Small intestine (tissue), 7 donors: Measurements from ENCODE around the gene ABCD3. TPM values are rescaled to one million over a fixed set of nuclear protein-coding genes. Genes with fewer than 3 reads are reported as not detected.
A peak's percentile ranks its signal among the peaks of the same experiment; 100 is the strongest.

Experiments
- DNase-seq, 2 donors: peaks; one replicate each; pipeline versions ENCODE4 v3.0.0 to v3.0.0-alpha.2; 2013
- FAIRE-seq: peaks from 2 replicates; lab custom pipeline; 2012; peaks lifted over from hg19 to GRCh38; lab: Jason Lieb, UNC
- H3K27ac ChIP-seq, 3 donors: one replicate each; pipeline ENCODE4 v1.5.1; 2013; ENCODE audit warnings: low read length in 2 of 3, mild to moderate bottlenecking in 2 of 3, control low read depth in 1 of 3, inconsistent platforms in 1 of 3, low read depth in 1 of 3, moderate library complexity in 1 of 3
- H3K27me3 ChIP-seq, 3 donors: one replicate each; pipeline ENCODE4 v1.6.1; 2013; ENCODE audit warnings: low read length in 3 of 3, inconsistent platforms in 1 of 3; ENCODE audit not compliant: control insufficient read depth in 3 of 3, insufficient read depth in 3 of 3
- H3K36me3 ChIP-seq, 3 donors: one replicate each; pipeline ENCODE4 v1.6.1; 2013; ENCODE audit warnings: low read length in 3 of 3, inconsistent platforms in 1 of 3, low read depth in 1 of 3, mild to moderate bottlenecking in 1 of 3, moderate library complexity in 1 of 3; ENCODE audit not compliant: control insufficient read depth in 3 of 3, insufficient read depth in 2 of 3
- H3K4me1 ChIP-seq, 3 donors: one replicate each; pipeline ENCODE4 v1.6.1; 2013; ENCODE audit warnings: low read length in 2 of 3, inconsistent platforms in 1 of 3, low read depth in 1 of 3, mild to moderate bottlenecking in 1 of 3, moderate library complexity in 1 of 3; ENCODE audit not compliant: control insufficient read depth in 3 of 3, insufficient read depth in 2 of 3
- H3K4me3 ChIP-seq, 3 donors: one replicate each; pipeline ENCODE4 v1.5.1; 2013; ENCODE audit warnings: low read length in 3 of 3, control low read depth in 1 of 3, inconsistent platforms in 1 of 3, low read depth in 1 of 3, mild to moderate bottlenecking in 1 of 3, moderate library complexity in 1 of 3
- H3K9me3 ChIP-seq, 2 donors: one replicate each; pipeline ENCODE4 v1.6.1; 2013; ENCODE audit warnings: low read depth in 1 of 2, low read length in 1 of 2; ENCODE audit not compliant: control insufficient read depth in 2 of 2, insufficient read depth in 1 of 2
- WGBS, 3 donors: extraction: QIAGEN DNeasy Blood & Tissue Kit; methylation state at CpG; one replicate each; pipeline ENCODE4 v1.1.7; 2013; 5-methylcytosine and 5-hydroxymethylcytosine counted together
- polyA plus RNA-seq, 4 donors: library from polyadenylated mRNA; stranded (reverse) in 3 of 4; unstranded in 1 of 4; fragments of 200-250 nt in 3 of 4; fragments of 120-200 nt in 1 of 4; gene quantifications; one replicate each; pipeline versions ENCODE4 v1.2.1 to v1.2.3, GENCODE V29; 2013
- donor health status: healthy with polysubstance abuse.
- donor health status: control.
- donor health status: control.
- donor health status: Bipolar disorder and iron deficiency.
- donor health status: healthy.

ABCD3 gene
- polyA plus RNA-seq, 4 donors, result 31.3 to 58.6 (median 38.2) TPM

GRCh38 chr1:94543001-94543400, 124.8 kb downstream of the ABCD3 start:
- Histone ChIP-seq H3K9me3 (peaks cover 0 to 3% of the 10 kb centered on the region in 2 donors), H3K4me1 (peaks cover 0 to 4% (median 3%) of the 10 kb centered on the region in 3 donors), H3K27me3 (no peaks in the 10 kb centered on the region), H3K4me3 (peak overlapping the region in 1 of 3 donors; percentile 64), H3K36me3 (peaks cover 0 to 11% (median 0%) of the 10 kb centered on the region in 3 donors), H3K27ac (peak overlapping the region in 1 of 3 donors; percentile 78)
- no peak for FAIRE-seq
- WGBS, 3 donors, result 3 to 13% (median 7%) methylated on average over 1 of the region's 1 CpG
- peak in 1 of 2 donors; percentile 39 for DNase-seq

GRCh38 chr1:94543893-94544635, 125.9 kb downstream of the ABCD3 start:
- FAIRE-seq (no peak), DNase-seq (no peak)
- Histone ChIP-seq H3K27me3 (no peaks in the 10 kb centered on the region), H3K27ac (peak overlapping the region in 1 of 3 donors; percentile 2), H3K4me3 (no peak overlapping the region), H3K36me3 (peaks cover 0 to 4% (median 0%) of the 10 kb centered on the region in 3 donors), H3K9me3 (peaks cover 0 to 3% of the 10 kb centered on the region in 2 donors), H3K4me1 (peaks cover 0 to 4% (median 3%) of the 10 kb centered on the region in 3 donors)
- WGBS, 3 donors, result 80 to 89% (median 82%) methylated on average over 4 of the region's 4 CpGs

- 82 to 93% (median 87%) methylated on average over 4 of the region's 4 CpGs for WGBS, 3 donors
- H3K27me3 ChIP-seq, result no peaks in the 10 kb centered on the region
- H3K27ac ChIP-seq, result peak overlapping the region in 1 of 3 donors; percentile 29
- H3K36me3 ChIP-seq, result peaks cover 0 to 4% (median 0%) of the 10 kb centered on the region in 3 donors
- DNase-seq (no peak), FAIRE-seq (no peak)
- no peak overlapping the region for H3K4me3 ChIP-seq
- peaks cover 0 to 3% of the 10 kb centered on the region in 2 donors for H3K9me3 ChIP-seq
- peaks cover 0 to 5% (median 3%) of the 10 kb centered on the region in 3 donors for H3K4me1 ChIP-seq
Measured at GRCh38 chr1:94544706-94545490, 126.7 kb downstream of the ABCD3 start.

- H3K36me3 ChIP-seq, result no peaks in the 10 kb centered on the region
- H3K27ac ChIP-seq, result peak overlapping the region in 1 of 3 donors; percentile 17
- 73 to 75% (median 74%) methylated on average over 5 of the region's 5 CpGs for WGBS, 3 donors
- FAIRE-seq (no peak), DNase-seq (no peak)
- no peaks in the 10 kb centered on the region for H3K27me3 ChIP-seq
- no peak overlapping the region for H3K4me3 ChIP-seq
- H3K4me1 ChIP-seq, result peaks cover 0 to 39% (median 2%) of the 10 kb centered on the region in 3 donors
- H3K9me3 ChIP-seq, result peaks cover 0 to 3% of the 10 kb centered on the region in 2 donors
Measured at GRCh38 chr1:94549706-94550105, 131.5 kb downstream of the ABCD3 start.

GRCh38 chr1:94550396-94550795, 132.2 kb downstream of the ABCD3 start:
- DNase-seq (peak in 1 of 2 donors; percentile 19), FAIRE-seq (no peak)
- H3K27me3 ChIP-seq, result no peaks in the 10 kb centered on the region
- H3K4me1 ChIP-seq, result peaks cover 0 to 39% (median 2%) of the 10 kb centered on the region in 3 donors
- H3K4me3 ChIP-seq, result no peak overlapping the region
- H3K27ac ChIP-seq, result peak overlapping the region in 1 of 3 donors; percentile 49
- peaks cover 0 to 3% of the 10 kb centered on the region in 2 donors for H3K9me3 ChIP-seq
- WGBS, 3 donors, result 79 to 80% (median 79%) methylated on average over 6 of the region's 6 CpGs
- H3K36me3 ChIP-seq, result no peaks in the 10 kb centered on the region

- FAIRE-seq (no peak), DNase-seq (peak in 1 of 2 donors; percentile 55)
- Histone ChIP-seq H3K27ac (peak overlapping the region in 1 of 3 donors; percentile 49), H3K4me3 (no peak overlapping the region), H3K4me1 (peaks cover 0 to 39% (median 2%) of the 10 kb centered on the region in 3 donors), H3K9me3 (peaks cover 0 to 3% of the 10 kb centered on the region in 2 donors), H3K36me3 (no peaks in the 10 kb centered on the region), H3K27me3 (no peaks in the 10 kb centered on the region)
- WGBS, 3 donors, result 76 to 81% (median 78%) methylated on average over 5 of the region's 5 CpGs
Measured at GRCh38 chr1:94550800-94551241, 132.6 kb downstream of the ABCD3 start.

- H3K9me3 ChIP-seq, result peaks cover 0 to 3% of the 10 kb centered on the region in 2 donors
- H3K27me3 ChIP-seq, result no peaks in the 10 kb centered on the region
- 82 to 84% (median 83%) methylated on average over 7 of the region's 7 CpGs for WGBS, 3 donors
- no peak overlapping the region for H3K4me3 ChIP-seq
- peak overlapping the region in 2 of 3 donors; percentile 41 to 49 for H3K27ac ChIP-seq
- no peak for DNase-seq
- no peaks in the 10 kb centered on the region for H3K36me3 ChIP-seq
- peaks cover 0 to 39% (median 2%) of the 10 kb centered on the region in 3 donors for H3K4me1 ChIP-seq
- no peak for FAIRE-seq
Measured at GRCh38 chr1:94551449-94551848, 133.3 kb downstream of the ABCD3 start.

GRCh38 chr1:94552071-94552586, 133.9 kb downstream of the ABCD3 start:
- FAIRE-seq (no peak), DNase-seq (peak in 1 of 2 donors; percentile 35)
- no peaks in the 10 kb centered on the region for H3K9me3 ChIP-seq
- 39 to 61% (median 61%) methylated on average over 8 of the region's 8 CpGs for WGBS, 3 donors
- H3K4me3 ChIP-seq, result no peak overlapping the region
- H3K27me3 ChIP-seq, result no peaks in the 10 kb centered on the region
- peak overlapping the region in 1 of 3 donors; percentile 41 for H3K27ac ChIP-seq
- no peaks in the 10 kb centered on the region for H3K36me3 ChIP-seq
- peaks cover 0 to 39% (median 2%) of the 10 kb centered on the region in 3 donors for H3K4me1 ChIP-seq
